NCI-H82 (cell line): ENCODE data around the gene GZF1.
A peak's percentile ranks its signal among the peaks of the same experiment; 100 is the strongest.

ENCODE experiments used
- DNase-seq: peaks from one replicate; lab custom pipeline; 2025; lab: John Stamatoyannopoulos, UW

GZF1 gene

GRCh38 chr20:23361476-23362391 is at the start of gene GZF1:
Gene GZF1 (plus strand): TSS chr20:23362182. CDS start chr20:23364384, 2,202 bp downstream.
- DNase-seq: peak; percentile 98

GRCh38 chr20:23313271-23313670 is 48.7 kb upstream of the GZF1 start:
- DNase-seq: no peak

DNA sequence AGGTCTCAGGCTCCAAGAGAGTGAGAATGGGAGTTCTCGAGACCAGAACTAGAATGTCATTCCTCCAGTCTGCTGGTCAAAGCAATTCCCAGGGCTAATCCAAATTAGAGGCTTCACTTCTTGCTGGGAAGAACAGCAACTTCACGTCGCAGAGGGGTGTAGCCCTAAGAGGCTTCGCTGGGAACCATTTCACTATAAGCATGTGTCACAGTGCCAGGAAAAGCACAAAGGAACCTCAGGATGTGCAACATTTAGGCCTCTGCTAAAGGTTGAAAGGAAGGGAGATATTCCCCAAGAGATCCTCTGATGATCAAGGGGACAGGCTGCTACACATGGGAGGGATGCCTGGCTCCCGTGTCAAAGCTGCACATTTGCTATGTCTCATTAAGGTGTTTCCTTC is 47.3 kb upstream of the GZF1 start:
- no peak for DNase-seq

DNA sequence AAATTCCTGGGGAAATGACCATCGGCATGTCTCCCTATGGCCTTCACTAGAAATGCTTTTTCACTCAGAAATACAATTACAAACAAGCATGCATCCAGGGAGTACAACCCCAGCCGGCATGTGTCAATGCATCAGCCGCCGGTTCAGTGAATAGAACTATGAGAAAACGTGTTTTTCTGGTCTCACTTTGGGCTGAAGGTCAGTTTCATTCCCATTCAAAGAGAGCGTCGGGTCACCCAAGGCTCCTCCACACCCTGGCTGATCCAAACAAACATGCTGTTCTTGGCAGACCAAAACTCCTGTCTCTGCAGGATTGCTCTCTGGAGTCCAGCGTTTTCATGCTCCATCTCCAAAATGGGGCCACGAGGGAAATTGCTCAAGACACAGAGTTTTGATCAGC is 46.9 kb upstream of the GZF1 start:
- no peak for DNase-seq

GRCh38 chr20:23316626-23317025 is 45.4 kb upstream of the GZF1 start:
- DNase-seq: no peak

- no peak for DNase-seq
Observed at GRCh38 chr20:23317081-23317480, 44.9 kb upstream of the GZF1 start.

DNA sequence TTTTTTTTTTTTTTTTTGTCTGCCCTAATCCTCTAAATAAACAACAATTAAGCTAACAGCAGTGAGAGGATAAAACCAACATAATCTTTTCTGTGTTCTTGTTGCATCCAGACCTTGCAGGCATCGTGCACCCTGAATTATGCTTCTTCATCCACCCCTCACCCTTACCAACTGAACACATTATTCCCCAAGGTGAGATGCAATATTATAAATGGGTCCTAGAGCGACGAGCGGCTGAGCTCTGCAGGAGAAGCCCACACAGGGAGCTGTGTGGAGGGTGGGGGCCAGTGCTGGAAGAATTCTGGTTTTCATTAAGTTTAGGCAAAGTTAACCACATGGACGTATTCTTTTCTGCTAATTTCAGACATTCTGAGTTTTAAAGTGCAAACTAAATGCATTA is 43.6 kb upstream of the GZF1 start:
- peak; percentile 35 for DNase-seq

- DNase-seq: peak; percentile 75
Observed at GRCh38 chr20:23320317-23320716, 41.7 kb upstream of the GZF1 start.

GRCh38 chr20:23325107-23325506 is 36.9 kb upstream of the GZF1 start:
- no peak for DNase-seq

DNA sequence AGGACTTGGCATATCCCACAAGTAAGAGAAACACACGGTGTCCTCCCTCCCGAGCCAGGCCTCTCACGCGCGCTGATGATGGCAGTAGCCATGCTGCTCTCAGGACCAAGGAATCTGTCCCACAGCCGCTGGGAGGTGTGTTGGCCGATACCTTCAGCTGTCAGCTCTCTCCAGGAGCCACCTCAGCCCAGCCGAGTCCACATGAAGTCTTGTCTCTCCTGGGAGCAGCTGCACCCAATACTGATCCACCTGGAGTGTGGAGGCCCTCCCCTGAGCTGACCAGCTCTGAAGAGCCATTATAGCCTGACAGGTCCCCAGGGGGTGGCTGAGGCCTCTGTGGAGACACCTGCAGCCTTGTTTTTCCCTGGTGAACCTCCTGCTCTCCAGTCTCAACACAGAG is 35.2 kb upstream of the GZF1 start:
- no peak for DNase-seq

DNA sequence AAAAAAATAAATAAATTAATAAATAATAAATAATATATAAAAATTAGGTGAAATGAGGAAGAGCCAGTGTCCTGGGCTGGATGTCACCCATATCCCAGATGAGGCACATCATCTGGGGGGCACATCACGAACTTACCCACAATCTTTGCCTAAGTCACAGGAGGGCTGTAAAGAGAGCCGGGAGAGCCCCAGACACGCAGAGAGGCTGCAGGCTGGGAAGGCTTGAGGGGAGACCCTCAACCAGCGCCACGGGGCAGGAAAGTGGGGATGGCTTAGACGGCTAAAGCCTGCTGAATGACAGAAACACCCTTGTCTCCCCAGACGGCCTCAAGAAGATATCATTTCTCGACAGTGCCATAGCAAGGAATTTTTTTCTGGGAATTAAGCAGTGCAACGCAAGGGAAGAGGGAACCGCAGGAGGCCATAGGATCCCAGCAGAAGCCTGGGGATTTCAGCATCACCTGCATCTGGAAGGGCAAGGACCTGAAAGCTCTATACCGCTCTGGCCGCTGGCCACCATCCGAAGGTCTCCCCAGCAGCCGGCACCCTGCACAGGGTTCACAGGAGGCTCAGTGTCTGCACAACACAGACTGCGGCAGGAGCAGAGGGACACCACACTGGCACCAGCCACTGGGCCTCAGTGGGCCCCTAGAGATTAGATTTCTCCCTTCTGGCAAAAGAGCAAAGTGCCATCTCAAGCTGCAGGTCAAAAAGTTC is 34.2 kb upstream of the GZF1 start:
- DNase-seq: no peak

GRCh38 chr20:23331450-23332350 is 30.3 kb upstream of the GZF1 start:
- DNase-seq: no peak

DNA sequence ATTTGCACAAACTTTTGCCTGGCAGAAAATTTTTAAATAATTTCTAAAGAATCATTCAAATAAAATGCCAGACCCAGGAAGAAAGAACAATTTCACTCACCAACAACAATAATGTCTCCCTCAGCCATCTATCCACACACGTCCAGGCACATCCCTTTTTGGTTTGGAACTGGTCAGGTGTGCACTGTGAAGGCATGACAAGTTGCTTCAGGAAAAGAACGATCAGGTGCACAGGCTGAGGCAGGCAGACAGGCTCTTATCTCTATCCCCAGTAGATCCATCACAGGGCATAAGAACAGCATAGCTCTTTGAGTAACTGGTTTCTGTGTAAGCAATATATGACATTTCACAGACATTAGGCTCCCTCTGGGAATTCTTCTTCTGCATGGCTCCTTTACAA is 29.5 kb upstream of the GZF1 start:
- DNase-seq: no peak

DNA sequence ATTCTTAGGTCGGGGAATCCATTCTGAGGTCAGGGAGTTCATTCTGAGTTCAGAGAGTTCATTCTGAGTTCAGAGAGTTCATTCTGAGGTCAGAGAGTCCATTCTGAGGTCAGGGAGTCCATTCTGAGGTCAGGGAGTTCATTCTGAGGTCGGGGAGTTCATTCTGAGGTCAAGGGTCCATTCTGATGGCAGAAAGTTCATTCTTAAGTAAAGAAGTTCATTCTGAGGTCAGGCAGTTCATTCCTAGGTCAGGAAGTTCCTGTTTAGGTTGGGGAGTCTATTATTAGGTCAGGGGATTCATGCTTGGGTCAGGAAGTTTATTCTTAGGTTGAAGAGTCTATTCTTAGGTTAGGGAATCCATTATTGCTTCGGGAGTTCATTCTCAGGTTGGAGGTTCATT is 27.9 kb upstream of the GZF1 start:
- no peak for DNase-seq

GRCh38 chr20:23335521-23335920 is 26.5 kb upstream of the GZF1 start:
- no peak for DNase-seq

DNA sequence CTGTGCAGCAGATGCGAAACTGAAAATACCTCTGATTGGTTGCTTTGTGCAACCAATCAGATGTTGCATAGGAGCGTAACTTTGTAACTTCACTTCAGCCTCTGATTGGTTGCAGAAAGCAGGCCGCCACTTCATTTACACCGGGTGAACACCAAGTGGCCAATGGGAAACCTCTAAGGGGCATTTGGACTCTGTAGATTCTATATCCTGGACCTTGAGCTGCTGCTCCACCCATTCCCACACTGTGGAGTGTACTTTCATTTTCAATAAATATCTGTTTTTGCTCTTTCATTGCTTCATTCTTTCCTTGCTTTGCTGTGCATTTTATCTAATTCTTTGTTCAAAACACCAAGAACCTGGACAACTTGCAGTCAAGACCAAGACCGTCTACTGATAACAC is 25.5 kb upstream of the GZF1 start:
- no peak for DNase-seq

- no peak for DNase-seq
Observed at GRCh38 chr20:23337312-23337711, 24.7 kb upstream of the GZF1 start.

- no peak for DNase-seq
Observed at GRCh38 chr20:23339986-23340385, 22.0 kb upstream of the GZF1 start.

DNA sequence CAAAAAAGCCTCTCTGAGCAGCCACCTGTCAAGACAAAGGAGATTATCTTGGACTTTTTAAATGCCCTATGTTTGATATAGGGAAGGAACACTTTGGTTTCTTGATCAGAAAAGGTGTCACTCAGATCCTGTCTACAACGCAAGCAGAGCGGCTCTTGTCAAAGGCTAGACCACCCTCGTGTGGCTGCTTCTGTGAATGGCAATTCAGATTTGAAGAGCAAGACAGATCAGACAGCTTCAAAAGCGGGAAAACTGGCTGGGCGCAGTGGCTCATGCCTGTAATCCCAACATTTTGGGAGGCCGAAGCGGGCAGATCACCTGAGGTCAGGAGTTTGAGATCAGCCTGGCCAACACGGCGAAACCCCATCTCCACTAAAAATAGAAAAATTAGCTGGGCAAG is 21.5 kb upstream of the GZF1 start:
- DNase-seq: peak; percentile 79

- DNase-seq: no peak
Observed at GRCh38 chr20:23341073-23341472, 20.9 kb upstream of the GZF1 start.

DNA sequence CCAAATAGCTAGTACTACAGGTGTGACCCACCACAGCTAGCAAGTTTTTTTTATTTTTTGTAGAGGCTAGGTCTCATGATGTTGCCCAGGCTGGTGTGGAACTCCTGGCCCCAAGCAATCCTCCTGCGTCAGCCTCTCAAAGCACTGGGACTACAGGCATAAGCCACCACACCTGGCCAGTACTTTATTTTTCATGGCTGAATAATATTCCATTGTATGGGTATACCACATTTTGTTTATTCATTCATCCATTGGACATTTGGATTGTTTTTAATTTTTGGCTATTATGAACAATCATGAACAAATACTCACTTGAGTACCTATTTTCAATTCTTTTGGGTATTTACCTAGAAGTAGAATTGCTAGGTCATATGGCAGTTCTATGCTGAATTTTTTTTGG is 18.4 kb upstream of the GZF1 start:
- DNase-seq: no peak

DNA sequence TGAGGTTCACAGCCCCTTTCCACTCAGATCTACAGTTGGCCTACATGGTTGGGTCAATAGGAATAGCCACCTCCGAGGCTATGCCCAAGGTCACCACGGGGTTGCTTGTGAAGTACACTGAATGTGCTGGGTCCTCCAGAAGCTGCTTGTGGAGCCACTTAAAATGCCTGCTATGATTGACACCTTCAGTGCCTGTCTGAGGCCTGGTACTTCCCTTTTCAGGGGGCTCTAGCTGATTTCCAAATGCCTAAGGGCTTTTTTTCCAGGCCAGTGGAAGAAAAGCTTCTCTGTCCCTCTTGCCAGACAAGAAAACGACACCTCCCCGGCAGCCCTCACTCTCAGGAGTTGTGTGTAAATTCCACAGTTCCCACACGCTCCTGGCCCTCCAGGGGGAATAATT is 17.6 kb upstream of the GZF1 start:
- no peak for DNase-seq
